Measurements from ENCODE around the gene RPLP2.
A peak's percentile ranks its signal among the peaks of the same experiment; 100 is the strongest.

RPLP2 gene

GRCh38 chr11:810040-810567, 337 bp downstream of the RPLP2 start:
- H2AFZ ChIP-seq (ENCODE audit: low read length) = no peak overlapping the region
- H3K27ac ChIP-seq (ENCODE audit: low read length) = peak overlapping the region; percentile 96; the same call in 1 of the 2 replicates
- H3K4me1 ChIP-seq (ENCODE audit: low read length) = peaks cover 13% of the 10 kb centered on the region
- peak overlapping the region; percentile 100 for H3K4me3 ChIP-seq (ENCODE audit: low read length)
- H3K36me3 ChIP-seq (replicated peaks; ENCODE audit: insufficient read depth, low read length) = peaks cover 15% of the 10 kb centered on the region
- TF ChIP-seq EZH2 (optimal IDR thresholded peaks at IDR 0.05; ENCODE audit: low read depth, low read length) = no peak
- TF ChIP-seq EZH2phosphoT487 (IDR thresholded peaks at IDR 0.05; ENCODE audit: low read length) = no peak
- no peak for TF ChIP-seq CTCF (IDR thresholded peaks at IDR 0.05; ENCODE audit: low read length)
- no peaks in the 10 kb centered on the region for H3K9me3 ChIP-seq (replicated peaks; ENCODE audit: insufficient read depth, low read length)
- H4K20me1 ChIP-seq (ENCODE audit: insufficient read depth, low read length) = peaks cover 15% of the 10 kb centered on the region
- H3K9me2 ChIP-seq (replicated peaks; ENCODE audit: insufficient read depth, low read length) = no peaks in the 10 kb centered on the region
- peak overlapping the region; percentile 96 for H3K9ac ChIP-seq (ENCODE audit: low read length)
- no peaks in the 10 kb centered on the region for H3K27me3 ChIP-seq (replicated peaks; ENCODE audit: insufficient read depth, low read length)
- peaks cover 50% of the 10 kb centered on the region for H3K79me2 ChIP-seq (ENCODE audit: low read length)
- peak overlapping the region; percentile 86 for H3K4me2 ChIP-seq (ENCODE audit: low read depth, low read length)
- no peak for DNase-seq
- H3F3A ChIP-seq (ENCODE audit: insufficient read depth, low read length) = peaks cover 51% of the 10 kb centered on the region

GRCh38 chr11:811446-812245, 1.9 kb downstream of the RPLP2 start:
- Histone ChIP-seq H3K4me3 (ENCODE audit: low read length) (peak overlapping the region; percentile 100), H3K27ac (ENCODE audit: low read length) (no peak overlapping the region), H3K79me2 (ENCODE audit: low read length) (peaks cover 50% of the 10 kb centered on the region)

GRCh38 chr11:812390-812789, 2.6 kb downstream of the RPLP2 start:
- Histone ChIP-seq H3K27me3 (replicated peaks; ENCODE audit: insufficient read depth, low read length) (no peaks in the 10 kb centered on the region), H3K9me3 (replicated peaks; ENCODE audit: insufficient read depth, low read length) (no peaks in the 10 kb centered on the region), H4K20me1 (ENCODE audit: insufficient read depth, low read length) (peaks cover 15% of the 10 kb centered on the region), H3K36me3 (replicated peaks; ENCODE audit: insufficient read depth, low read length) (peaks cover 15% of the 10 kb centered on the region), H3K9ac (ENCODE audit: low read length) (no peak overlapping the region), H3K27ac (ENCODE audit: low read length) (no peak overlapping the region), H3K4me3 (ENCODE audit: low read length) (no peak overlapping the region), H3K4me1 (ENCODE audit: low read length) (peaks cover 13% of the 10 kb centered on the region), H3K4me2 (ENCODE audit: low read depth, low read length) (no peak overlapping the region), H3K9me2 (replicated peaks; ENCODE audit: insufficient read depth, low read length) (no peaks in the 10 kb centered on the region), H2AFZ (ENCODE audit: low read length) (no peak overlapping the region), H3F3A (ENCODE audit: insufficient read depth, low read length) (peaks cover 44% of the 10 kb centered on the region), H3K79me2 (ENCODE audit: low read length) (peaks cover 50% of the 10 kb centered on the region)
- no peak for TF ChIP-seq EZH2phosphoT487 (IDR thresholded peaks at IDR 0.05; ENCODE audit: low read length)
- no peak for TF ChIP-seq EZH2 (optimal IDR thresholded peaks at IDR 0.05; ENCODE audit: low read depth, low read length)
- TF ChIP-seq CTCF (IDR thresholded peaks at IDR 0.05; ENCODE audit: low read length) = no peak
- no peak for DNase-seq

More at GRCh38 chr11:811446-812245, 1.9 kb downstream of the RPLP2 start:
- Histone ChIP-seq H3F3A (ENCODE audit: insufficient read depth, low read length) (peaks cover 44% of the 10 kb centered on the region), H3K27me3 (replicated peaks; ENCODE audit: insufficient read depth, low read length) (no peaks in the 10 kb centered on the region), H3K9me2 (replicated peaks; ENCODE audit: insufficient read depth, low read length) (no peaks in the 10 kb centered on the region), H2AFZ (ENCODE audit: low read length) (no peak overlapping the region), H3K4me2 (ENCODE audit: low read depth, low read length) (peak overlapping the region; percentile 86), H3K9ac (ENCODE audit: low read length) (peak overlapping the region; percentile 96; the same call in 1 of the 2 replicates), H3K36me3 (replicated peaks; ENCODE audit: insufficient read depth, low read length) (peaks cover 15% of the 10 kb centered on the region), H4K20me1 (ENCODE audit: insufficient read depth, low read length) (peaks cover 15% of the 10 kb centered on the region), H3K4me1 (ENCODE audit: low read length) (peaks cover 13% of the 10 kb centered on the region), H3K9me3 (replicated peaks; ENCODE audit: insufficient read depth, low read length) (no peaks in the 10 kb centered on the region)
- DNase-seq = no peak
- TF ChIP-seq EZH2phosphoT487 (IDR thresholded peaks at IDR 0.05; ENCODE audit: low read length) (no peak), CTCF (IDR thresholded peaks at IDR 0.05; ENCODE audit: low read length) (no peak), EZH2 (optimal IDR thresholded peaks at IDR 0.05; ENCODE audit: low read depth, low read length) (no peak)
